Medulla oblongata (tissue), 1 donor: ENCODE measurements around the gene TMC5.
A peak's percentile ranks its signal among the peaks of the same experiment; 100 is the strongest.

Experiments used
- DNase-seq: peaks from one replicate; pipeline ENCODE4 v3.0.0-alpha.2; 2015; ENCODE audit errors: extremely low spot score

Gene TMC5

GRCh38 chr16:19505600-19506303, 88.1 kb downstream of the TMC5 start:
- no peak for DNase-seq

GRCh38 chr16:19506965-19507364, 89.3 kb downstream of the TMC5 start:
- no peak for DNase-seq

GRCh38 chr16:19507867-19508266, 90.2 kb downstream of the TMC5 start:
- no peak for DNase-seq

- no peak for DNase-seq
Observed at GRCh38 chr16:19512297-19512696, 94.6 kb downstream of the TMC5 start.

- no peak for DNase-seq
Observed at GRCh38 chr16:19513377-19514053, 95.8 kb downstream of the TMC5 start.

GRCh38 chr16:19515757-19516156, 98.1 kb downstream of the TMC5 start:
- DNase-seq = no peak

GRCh38 chr16:19517424-19518089, 99.9 kb downstream of the TMC5 start:
- no peak for DNase-seq

GRCh38 chr16:19518388-19518787, 100.7 kb downstream of the TMC5 start:
- no peak for DNase-seq

GRCh38 chr16:19520861-19521331, 103.2 kb downstream of the TMC5 start:
- no peak for DNase-seq

GRCh38 chr16:19521471-19522396, 104.1 kb downstream of the TMC5 start, which contains the start of gene GDE1:
Gene GDE1 (minus strand): TSS chr16:19522098. CDS start chr16:19521964, 134 bp downstream.
- DNase-seq = peak; percentile 98

- no peak for DNase-seq
Observed at GRCh38 chr16:19522397-19522732, 104.7 kb downstream of the TMC5 start.

GRCh38 chr16:19522760-19523159, 105.1 kb downstream of the TMC5 start:
- DNase-seq = no peak

GRCh38 chr16:19523184-19523558, 105.5 kb downstream of the TMC5 start:
- no peak for DNase-seq

GRCh38 chr16:19523559-19524355, 106.1 kb downstream of the TMC5 start, which contains the start of gene CCP110:
Gene CCP110 (plus strand): TSS chr16:19523942. CDS start chr16:19527882, 3,940 bp downstream.
- DNase-seq = peak; percentile 99

- no peak for DNase-seq
Observed at GRCh38 chr16:19524356-19524615, 106.6 kb downstream of the TMC5 start.

GRCh38 chr16:19524616-19525384, 107.1 kb downstream of the TMC5 start:
- DNase-seq = peak; percentile 55

- no peak for DNase-seq
Observed at GRCh38 chr16:19525385-19525723, 107.7 kb downstream of the TMC5 start.

GRCh38 chr16:19527161-19527560, 109.5 kb downstream of the TMC5 start:
- no peak for DNase-seq

GRCh38 chr16:19528666-19529065, 111.0 kb downstream of the TMC5 start:
- DNase-seq = no peak

- peak; percentile 79 for DNase-seq
Observed at GRCh38 chr16:19532601-19533000, 114.9 kb downstream of the TMC5 start.
